Germinal center (tissue), 1 donor: ENCODE data around the gene CILP2.

Source experiments
- DNase-seq: peaks from one replicate; pipeline ENCODE4 v3.0.0; 2012; ENCODE audit warnings: mixed read lengths, low spot score

CILP2 gene

GRCh38 chr19:19504754-19505668 is 33.1 kb upstream of the CILP2 start:
- DNase-seq: no peak

- DNase-seq: no peak
Observed at GRCh38 chr19:19505669-19506326, 32.3 kb upstream of the CILP2 start.

DNA sequence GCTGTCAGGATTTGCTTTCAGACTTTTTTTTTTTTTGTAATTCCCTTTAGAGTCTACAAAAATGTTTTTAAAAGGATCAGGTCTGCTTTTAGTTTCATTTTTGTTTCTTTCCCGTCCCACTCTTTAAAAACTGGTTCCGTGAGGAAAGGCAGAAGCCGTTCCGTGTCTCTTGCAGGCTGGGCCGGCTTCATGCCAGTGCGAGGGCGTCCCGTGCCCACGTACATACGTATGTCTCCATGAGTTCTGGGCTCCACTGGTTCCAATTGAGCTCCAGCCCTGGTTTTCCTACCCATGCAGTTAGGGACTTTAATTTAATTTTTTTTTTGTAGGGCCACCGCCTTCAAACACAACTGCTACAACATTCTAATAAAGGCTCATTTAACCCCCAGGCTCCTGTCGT is 31.5 kb upstream of the CILP2 start:
- no peak for DNase-seq

GRCh38 chr19:19507354-19507753 is 30.7 kb upstream of the CILP2 start:
- no peak for DNase-seq

DNA sequence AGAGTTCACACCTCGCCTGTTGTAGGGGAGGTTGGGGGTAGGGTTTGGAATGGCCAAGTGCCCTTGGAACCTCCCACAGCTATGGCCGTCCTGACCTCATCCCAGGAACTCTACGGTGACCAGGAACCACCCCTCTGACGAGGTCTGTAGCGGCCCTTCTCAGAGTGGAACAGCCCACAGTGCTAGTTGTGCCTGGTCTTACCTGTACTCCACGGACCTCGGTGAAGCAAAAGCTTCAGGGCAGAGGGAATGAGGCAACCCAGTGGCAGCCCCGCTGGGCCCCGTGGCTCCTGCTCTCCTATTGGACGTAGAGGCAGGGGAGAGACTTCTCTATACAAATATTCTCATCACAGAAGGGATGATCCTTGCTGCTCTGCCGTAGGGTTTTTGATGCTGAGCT is 29.8 kb upstream of the CILP2 start:
- no peak for DNase-seq

- DNase-seq: no peak
Observed at GRCh38 chr19:19510432-19510831, 27.6 kb upstream of the CILP2 start.

DNA sequence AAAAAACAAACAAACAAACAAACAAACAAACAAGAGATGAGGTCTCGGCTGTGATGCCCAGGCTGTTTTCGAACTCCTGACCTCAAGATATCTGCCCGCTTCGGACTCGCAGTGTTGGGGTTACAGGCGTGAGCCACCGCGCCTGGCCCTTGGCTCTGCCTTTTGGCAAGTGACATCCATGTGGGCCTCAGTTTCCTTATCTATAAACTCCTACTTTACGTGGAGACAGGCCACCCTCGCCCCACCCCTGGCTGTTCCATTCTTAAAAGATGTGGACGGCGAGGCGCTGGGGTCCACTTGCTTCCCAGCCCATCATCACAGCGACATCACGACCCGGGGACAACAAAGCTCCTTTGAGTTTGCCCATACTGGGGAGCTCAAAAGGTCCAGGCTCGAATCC is 24.4 kb upstream of the CILP2 start:
- DNase-seq: no peak

DNA sequence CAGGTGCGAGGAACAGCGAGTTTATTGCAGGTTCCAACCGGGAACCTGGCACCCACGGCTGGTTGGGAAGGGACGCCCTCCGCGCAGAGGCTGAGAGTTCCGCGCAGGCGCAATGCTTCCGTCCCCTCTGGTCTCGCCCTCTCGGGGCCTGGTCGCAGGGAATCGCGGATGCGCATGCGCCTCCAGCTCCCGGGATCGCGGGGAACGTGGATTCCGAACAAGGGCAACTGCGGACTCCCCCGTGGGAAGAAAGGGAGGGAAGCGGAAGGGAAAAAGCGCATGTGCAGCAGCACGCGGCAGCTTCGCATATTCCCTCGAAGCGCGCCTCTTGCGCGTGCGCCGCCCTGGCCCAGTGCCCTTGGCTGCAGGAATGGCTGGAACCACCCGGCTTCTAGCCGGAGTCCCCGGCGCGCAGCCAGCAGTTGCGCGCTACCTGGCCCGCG is 23.8 kb upstream of the CILP2 start:
- no peak for DNase-seq

DNA sequence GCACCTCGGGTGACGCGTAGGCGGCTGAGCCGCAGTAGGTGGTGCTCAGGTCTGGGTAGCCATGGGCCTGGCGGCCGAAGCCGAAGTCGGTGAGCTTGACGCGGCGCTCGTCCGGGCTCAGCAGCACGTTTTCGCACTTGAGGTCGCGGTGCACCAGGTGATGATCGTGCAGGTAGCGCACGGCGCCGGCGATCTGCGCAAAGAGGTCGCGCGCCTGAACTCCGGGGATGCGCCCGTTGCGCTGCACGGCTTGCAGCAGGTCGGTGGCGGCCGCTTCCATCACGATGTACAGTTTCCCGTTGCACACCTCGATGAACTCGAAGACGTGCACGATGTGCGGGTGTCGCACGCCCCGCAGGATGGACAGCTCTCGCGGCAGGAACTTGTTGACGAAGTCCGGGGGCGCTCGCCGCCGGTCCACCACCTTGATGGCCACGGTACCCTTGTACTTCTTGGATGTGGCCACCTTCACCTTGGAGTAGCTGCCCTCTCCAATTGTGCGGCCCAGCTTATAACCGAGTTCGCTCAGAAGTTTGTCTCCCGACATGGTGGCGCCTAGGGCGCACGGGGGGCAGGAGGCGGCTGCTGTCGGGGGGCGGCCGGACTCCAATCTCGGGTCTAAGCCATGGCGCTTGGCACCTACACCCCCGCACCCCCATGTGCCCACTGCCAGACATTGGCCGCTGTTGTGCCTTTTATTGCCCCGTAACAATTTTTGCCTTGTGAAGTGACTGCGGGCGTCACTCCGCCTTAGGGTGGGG is 23.0 kb upstream of the CILP2 start, which contains the start of gene TSSK6:
Gene TSSK6 (minus strand): TSS at position 668 of the 761 bp plus-strand sequence. CDS start 121 bp downstream, at position 547.
- no peak for DNase-seq

DNA sequence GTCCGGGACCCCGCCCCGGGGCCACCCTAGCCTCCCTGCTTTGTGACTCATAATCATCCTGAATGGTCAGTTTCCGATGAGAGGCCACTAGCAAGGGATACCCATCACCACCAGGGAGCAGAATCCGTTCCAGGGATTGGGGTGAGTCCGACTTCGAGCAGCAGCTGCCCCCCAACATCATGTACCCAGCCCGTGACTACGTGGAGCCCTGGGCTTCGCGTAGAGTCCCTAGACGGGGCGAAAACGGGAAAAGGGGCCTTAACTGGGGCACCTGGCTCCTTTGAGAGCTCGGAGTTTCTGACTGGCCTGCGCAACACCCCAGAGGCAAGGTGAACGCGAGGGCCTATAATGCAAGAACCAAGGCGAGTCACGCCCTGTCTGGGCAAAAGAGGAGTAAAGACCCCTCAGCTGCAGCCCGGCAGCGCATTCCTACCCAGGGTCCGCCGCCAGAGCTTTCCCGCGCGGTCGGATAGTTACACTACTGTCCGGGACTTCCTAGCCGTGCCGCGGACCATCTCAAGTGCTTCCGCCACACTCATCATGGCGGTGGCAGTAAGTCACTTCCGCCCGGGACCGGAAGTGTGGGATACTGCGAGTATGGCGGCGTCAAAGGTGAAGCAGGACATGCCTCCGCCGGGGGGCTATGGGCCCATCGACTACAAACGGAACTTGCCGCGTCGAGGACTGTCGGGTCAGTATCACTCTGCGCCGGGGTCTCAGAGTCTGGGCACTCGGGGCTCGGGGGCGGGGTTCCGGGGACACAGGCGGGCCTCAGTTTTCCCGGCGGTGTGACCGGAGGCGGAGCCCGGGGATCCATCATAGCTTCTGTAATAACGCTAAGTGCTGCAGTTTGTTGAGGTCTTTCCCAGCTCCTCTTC is 22.2 kb upstream of the CILP2 start, which contains the start of gene NDUFA13:
Gene NDUFA13 (plus strand): TSS at position 584 of the 878 bp plus-strand sequence. CDS start 14 bp downstream, at position 598.
- peak; percentile 90 for DNase-seq

DNA sequence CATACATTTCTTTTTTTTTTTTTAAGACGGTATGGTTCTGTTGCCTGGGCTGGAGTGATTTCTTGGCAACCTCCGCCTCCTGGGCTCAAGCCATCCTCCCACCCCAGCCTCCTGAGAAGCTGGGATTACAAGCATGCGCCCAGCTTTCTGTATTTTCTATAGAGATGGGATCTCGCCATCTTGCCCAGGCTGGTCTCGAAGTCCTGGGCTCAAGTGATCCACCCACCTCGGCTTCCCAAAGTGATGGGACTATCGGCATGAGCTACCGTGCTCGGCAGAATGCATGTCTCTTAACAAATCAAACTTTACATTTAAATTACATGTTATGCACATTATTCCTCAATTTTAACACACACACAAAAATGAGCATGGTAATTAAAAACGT is 20.8 kb upstream of the CILP2 start:
- no peak for DNase-seq

- DNase-seq: no peak
Observed at GRCh38 chr19:19520989-19521388, 17.1 kb upstream of the CILP2 start.

DNA sequence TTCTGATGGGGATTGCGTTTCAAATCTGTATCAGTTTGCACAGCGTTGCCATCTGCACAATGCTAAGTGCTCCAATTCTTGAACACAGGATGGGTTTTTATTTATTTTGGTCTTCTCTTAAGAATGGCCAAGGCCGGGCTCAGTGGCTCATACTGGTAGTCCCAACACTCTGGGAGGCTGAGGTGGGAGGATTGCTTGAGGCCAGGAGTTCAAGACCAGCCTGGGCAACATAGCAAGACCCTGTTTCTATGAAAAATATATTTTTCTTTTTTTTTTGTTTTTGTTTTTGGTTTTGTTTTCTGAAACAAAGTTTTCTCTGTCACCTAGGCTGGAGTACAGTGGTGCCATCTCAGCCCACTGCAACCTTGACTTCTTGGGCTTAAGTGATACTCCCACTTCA is 14.9 kb upstream of the CILP2 start:
- no peak for DNase-seq

GRCh38 chr19:19524053-19524452 is 14.0 kb upstream of the CILP2 start:
- DNase-seq: peak; percentile 63

DNA sequence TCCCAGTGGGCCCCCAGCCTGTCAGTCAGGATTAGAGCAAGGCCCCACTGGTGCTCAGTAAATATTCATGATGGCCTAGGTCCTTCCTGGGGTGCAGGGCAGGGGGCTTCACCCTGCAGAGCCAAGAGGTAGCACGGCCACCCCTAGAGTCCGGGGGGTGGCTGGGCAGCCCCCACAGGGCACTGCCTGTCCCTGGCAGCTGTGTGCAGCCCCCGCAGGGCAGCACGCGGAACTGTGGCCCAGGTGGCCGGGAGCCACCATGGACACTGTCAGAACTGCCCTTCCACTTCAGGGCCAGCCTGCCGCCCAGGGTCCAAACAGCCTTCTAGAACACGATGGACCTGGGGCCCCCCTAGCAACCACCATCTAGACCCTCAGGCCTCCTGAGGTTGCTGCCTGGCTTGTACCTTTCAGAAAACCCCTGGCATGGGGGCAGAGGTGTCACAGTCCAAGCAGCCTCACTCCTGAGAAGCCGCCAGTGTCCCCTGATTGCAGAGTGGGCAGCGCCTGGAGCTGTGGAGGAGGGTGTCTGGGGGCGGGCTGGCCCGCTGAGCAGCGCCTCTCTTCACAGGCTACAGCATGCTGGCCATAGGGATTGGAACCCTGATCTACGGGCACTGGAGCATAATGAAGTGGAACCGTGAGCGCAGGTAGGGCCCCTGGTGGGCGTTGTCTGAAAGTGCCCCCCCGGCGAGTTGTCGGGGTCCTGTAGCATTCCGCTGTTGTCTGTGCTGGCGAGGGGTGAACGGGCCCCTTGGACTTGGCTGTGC is 12.3 kb upstream of the CILP2 start:
- DNase-seq: no peak

GRCh38 chr19:19526581-19527370 is 11.3 kb upstream of the CILP2 start:
- DNase-seq: no peak

DNA sequence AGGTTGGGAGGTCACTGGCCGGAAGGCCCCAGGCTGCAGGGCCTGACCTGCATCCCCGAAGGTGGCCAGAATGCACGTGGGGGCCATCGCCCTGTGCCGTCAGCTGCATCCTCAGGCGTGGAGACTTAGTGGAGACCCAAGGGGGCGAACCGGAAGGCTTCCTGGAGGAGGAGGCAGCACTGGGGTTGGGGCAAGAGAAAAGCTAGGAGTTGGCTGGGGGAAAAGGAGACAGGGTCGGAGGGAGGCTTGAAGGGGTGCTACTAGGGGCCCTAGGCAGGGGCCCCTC is 10.8 kb upstream of the CILP2 start:
- DNase-seq: no peak

- DNase-seq: no peak
Observed at GRCh38 chr19:19527674-19528625, 10.1 kb upstream of the CILP2 start.
